Subcutaneous adipose tissue (tissue), 4 donors: ENCODE results near the gene TEX19. TPM values are rescaled to one million over a fixed set of nuclear protein-coding genes. Genes with fewer than 3 reads are reported as not detected.

Source experiments
- CTCF ChIP-seq: fragments of 450-650 bp; IDR thresholded peaks from one replicate; pipeline ENCODE4 v1.5.1; 2016; ENCODE audit warnings: low read depth, mild to moderate bottlenecking, control low read depth, antibody characterized with exemption, moderate library complexity
- total RNA-seq, 4 donors: library from RNA; depleted of rRNA; stranded (reverse); fragments of >200 nt; gene quantifications; one replicate each; pipeline ENCODE4 v1.1.0, GENCODE V29; 2016

Gene TEX19
- total RNA-seq, 4 donors from 2014 or later: not detected

GRCh38 chr17:82388223-82388921 is 29.3 kb downstream of the TEX19 start:
- TF ChIP-seq CTCF: no peak

- TF ChIP-seq CTCF: no peak
Measured at GRCh38 chr17:82388922-82389283, 29.9 kb downstream of the TEX19 start.

GRCh38 chr17:82389379-82389778 is 30.3 kb downstream of the TEX19 start:
- no peak for TF ChIP-seq CTCF

GRCh38 chr17:82390015-82390859 is 31.2 kb downstream of the TEX19 start:
- no peak for TF ChIP-seq CTCF

GRCh38 chr17:82390860-82391435 is 31.9 kb downstream of the TEX19 start:
- no peak for TF ChIP-seq CTCF

- TF ChIP-seq CTCF: no peak
Measured at GRCh38 chr17:82391496-82392066, 32.5 kb downstream of the TEX19 start.
